Hippocampal formation (tissue), 2 donors: ENCODE data around the gene TDRD9.
"Not testable (repeated sequence)": the region's sequence is repeated elsewhere in the genome, so short reads cannot be mapped to it uniquely, and the experiment has no call there.

ENCODE experiments used
- DNase-seq, 2 donors: peaks; one replicate each; lab custom pipeline; 2025; lab: John Stamatoyannopoulos, UW

The TDRD9 gene

DNA sequence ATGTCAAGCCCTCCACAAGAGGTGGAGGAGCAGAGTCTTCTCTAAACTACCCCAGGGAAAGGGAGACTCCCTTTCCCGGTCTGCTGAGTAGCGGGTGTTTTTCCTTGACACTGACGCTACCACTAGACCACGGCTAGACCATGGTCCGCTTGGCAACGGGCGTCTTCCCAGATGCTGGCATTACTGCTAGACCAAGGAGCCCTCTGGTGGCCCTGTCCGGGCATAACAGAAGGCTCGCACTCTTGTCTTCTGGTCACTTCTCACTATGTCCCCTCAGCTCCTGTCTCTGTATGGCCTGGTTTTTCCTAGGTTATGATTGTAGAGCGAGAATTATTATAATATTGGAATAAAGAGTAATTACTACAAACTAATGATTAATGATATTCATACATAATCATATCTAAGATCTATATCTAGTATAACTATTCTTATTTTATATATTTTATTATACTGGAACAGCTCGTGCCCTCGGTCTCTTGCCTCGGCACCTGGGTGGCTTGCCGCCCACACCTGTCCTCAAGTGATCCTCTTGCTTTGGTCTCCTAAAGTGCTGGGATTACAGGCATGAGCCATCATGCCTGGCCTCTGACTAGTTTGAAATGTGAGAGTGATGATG lies 52.5 kb downstream of the TDRD9 start:
- not testable (repeated sequence) for DNase-seq

DNA sequence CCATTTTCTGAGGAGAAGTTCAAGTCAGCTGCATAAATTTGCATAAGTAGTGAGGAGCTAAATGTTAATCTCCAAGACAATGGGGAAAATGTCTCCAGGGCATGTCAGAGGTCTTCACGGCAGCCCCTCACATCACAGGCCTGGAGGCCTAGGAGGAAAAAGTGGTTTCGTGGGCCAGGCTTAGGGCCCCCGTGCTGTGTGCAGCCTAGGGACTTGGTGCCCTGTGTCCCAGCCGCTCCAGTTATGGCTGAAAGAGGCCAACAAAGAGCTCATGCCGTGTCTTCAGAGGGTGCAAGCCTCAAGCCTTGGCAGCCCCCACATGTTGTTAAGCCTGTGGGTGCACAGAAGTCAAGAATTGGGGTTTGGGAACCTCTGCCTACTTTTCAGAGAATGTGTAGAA lies 55.9 kb downstream of the TDRD9 start:
- DNase-seq, result no peak

DNA sequence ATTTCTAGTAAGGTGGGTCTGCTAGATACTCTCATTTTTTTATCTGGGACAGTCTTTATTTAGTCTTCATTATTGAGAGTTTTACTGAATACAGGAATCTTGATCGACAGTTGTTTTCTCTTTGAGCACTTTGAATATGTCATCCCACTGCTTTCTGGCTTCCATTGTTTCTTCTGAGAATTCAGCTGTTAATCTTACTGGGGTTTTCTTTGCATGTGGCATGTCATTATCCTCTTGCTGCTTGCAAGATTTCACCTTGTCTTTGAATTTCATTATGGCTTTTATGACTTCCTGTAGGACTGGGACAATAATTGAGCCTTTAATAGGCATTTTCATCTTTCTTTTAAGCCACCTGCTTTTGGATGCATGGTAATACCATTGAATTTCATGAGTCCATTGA lies 60.8 kb downstream of the TDRD9 start:
- DNase-seq, result no peak

DNA sequence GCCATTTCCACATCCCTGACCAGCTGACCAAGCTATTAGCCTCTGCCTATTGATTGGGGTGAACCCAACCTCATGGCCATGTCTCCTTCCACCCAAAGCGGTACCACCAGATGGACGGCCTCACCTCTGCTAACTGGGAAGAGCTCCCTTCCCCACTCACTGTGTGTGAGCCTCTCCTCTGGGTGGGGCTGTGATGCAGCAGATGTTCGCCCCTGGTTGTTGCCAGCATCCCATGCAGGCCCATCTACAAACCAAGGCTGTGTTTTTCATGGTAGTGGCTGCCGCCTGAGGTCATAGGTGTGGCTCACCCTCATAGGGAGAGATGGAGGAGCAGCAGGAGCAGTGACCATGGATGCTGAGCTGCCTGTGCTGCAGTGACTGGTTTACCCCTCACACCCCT lies 61.7 kb downstream of the TDRD9 start:
- DNase-seq, result no peak

DNA sequence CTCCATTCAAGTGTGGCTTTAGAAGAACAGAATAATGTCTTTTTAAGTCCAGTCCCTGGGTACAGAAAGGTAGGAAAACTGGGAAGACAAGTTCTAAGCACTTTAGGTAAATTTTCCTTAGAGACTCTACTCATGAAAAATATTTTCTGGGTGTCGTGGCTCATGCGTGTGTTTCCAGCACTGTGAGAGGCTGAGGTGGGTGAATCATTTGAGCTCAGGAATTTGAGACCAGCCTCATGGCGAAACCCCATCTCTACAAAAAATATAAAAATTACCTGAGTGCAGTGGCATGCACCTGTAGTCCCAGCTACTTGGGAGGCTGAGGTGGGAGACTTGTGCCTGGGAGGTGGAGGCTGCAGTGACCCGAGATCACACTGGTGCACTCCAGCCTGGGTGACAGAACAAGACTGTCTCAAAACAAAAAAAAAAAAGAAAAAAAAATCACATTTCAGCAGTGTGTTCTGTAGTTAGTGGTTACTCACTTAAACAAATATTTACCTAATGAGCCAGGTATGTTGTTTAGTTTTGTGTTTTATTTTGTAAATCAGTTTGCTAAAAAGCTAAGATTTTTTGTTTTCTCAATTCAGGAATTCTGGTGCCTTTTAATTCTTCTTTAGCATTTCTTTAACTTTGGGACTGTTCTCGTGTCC lies 66.4 kb downstream of the TDRD9 start:
- DNase-seq, result no peak

DNA sequence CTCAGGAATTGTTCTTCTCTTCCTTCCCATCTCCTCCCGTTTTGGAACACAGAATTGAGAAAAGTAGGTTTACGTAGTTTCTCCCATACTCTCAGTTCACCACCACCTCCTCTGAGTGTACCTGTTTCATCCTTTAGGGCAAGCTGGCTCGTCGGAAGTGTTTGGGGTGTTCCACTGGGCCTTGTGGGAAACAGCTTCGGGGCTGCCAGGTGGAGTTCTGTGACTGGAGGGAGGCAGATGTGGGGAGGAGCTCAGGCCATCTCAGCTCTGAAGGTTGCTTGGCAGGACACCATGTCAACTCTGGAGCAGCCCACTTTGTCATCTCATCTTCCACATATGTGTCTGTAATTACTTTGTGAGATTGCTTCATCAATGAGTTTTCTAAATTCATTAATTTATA lies 67.6 kb downstream of the TDRD9 start:
- DNase-seq, result no peak

DNA sequence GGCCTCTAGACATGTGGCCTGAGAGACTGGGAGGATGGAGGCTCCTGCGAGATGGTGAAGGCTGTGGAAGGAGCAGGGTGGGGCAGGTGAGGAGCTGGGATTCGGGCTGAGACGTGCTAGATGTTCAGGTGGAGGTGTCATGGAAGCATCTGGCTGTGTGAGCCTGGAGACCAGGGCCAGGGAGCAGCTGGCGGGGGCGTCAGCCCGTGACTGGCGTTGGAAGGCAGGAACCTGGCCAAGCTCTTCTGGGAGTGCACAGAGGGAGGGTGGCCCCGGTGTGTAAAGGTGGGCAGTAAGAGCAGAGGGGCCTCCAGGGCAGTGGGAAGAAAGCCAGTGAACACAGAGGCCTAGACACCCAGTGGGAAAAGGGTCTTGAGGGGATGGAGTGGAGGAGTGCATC lies 69.1 kb downstream of the TDRD9 start:
- no peak for DNase-seq

DNA sequence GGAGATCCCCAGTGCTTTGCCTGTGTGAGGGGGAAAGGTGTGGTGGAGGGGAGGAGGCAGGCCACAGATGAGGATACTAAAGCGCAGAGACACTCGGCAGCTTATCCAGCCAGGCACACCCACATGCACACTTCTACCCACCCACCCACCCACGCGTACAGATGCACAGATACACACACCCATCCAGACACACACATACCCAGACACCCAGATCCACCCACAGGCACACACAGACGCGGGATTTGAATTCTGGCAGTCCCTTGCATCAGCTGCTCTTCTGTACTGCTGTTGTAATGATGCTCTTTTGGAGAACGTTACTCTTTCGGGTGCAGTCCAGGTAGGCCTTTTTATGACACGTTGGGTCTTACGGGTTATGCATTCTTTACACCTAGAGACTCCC lies 69.8 kb downstream of the TDRD9 start:
- no peak for DNase-seq

DNA sequence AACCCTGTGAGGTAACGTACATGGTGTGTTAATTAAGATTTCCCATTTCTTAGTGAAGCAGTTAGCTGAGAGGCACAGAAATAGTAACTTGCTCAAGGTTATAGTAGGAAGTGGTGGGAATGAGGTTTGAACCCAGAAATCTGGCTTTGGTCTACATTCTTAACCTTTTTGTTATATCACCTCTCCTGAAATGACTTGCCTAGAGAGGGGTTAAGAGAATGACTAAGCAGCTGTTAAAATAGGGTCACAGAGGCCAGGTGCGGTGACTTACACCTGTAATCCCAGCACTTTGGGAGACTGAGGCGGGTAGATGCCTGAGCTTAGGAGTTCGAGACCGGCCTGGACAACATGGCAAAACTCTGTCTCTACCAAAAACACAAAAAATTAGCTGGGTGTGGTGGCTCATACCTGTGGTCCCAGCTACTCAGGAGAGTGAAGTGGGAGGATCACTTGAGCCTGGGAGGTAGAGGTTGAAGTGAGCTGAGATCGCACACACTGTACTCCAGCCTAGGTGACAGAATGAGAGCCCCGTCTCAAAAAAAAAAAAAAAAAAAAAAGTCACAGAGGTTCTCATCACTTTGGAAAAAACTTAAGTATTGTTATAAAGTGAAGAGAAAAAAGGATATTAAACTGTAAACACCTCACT lies 71.7 kb downstream of the TDRD9 start:
- no peak for DNase-seq

DNA sequence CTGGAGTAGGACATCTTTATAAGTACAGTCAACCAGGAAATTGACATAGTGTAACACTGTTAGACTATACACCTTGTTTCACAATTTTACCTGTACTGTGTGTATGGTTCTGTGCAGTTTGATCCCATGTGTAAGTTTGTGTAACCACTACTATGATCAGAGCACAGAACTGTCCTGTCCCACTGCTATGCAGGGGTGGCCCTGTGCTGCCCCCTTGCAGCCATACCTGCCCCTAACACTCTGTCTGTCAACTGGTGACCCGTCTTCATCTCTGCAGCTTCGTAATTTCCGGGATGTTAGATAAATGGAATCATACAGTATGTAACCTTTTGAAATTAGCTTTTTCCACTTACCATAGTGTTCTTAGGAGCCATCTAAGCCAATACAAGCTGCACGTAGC lies 72.7 kb downstream of the TDRD9 start:
- DNase-seq, result no peak

DNA sequence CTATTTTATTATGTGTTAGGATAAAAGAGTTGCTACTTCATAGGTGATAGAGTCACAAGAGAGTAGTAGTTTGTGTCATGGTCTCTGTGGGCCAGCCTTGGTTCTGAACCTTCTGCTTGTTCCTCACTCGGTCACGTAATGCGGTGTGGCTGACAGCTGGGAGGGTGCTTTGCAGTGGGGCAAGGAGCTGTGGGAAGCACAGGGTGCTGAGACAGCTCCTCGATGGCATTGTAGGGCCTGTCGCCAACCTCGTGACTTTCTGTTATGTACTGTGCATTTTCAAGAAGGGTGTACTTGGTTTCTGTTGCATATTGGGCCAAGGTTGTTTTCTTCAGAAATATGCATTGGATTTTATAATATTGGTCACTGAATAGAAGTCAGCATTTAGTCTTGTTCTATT lies 75.4 kb downstream of the TDRD9 start:
- DNase-seq, result no peak

DNA sequence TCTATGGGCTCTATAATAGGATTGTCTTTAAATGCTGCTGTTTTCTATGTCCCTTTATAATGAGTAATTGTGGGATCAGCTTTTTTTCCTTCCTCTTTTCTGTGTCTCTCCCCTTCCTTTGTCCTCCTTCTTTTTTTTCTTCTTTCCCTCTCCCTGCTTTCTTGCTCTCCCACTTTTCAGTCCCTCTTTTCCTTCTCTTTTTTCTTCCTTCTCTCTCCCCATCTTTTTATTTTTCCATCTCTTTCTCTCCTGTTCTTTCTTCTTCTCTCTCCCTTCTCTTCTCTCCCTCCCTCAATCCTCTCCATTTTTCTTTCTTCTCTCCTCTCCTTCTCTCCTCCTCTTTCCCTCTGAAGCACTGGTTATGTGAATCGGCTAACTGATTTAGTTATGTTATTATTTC lies 76.6 kb downstream of the TDRD9 start:
- no peak for DNase-seq

DNA sequence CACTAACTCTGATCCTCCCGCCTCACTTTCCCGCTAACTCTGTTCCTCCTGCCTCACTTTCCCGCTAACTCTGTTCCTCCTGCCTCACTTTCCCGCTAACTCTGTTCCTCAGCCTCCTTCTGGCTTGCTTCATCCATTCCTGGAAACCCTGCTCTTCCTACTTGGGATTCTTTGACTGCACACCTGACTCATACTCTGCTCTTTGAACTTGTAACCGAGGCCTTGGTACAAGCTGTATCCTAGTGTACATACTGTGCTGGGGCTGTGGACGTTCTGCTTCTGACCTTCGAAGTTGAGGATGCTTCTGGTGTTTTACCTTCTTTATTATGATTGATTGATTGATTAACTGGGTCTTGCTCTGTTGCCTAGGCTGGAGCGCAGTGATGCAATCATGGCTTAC lies 77.2 kb downstream of the TDRD9 start:
- no peak for DNase-seq

DNA sequence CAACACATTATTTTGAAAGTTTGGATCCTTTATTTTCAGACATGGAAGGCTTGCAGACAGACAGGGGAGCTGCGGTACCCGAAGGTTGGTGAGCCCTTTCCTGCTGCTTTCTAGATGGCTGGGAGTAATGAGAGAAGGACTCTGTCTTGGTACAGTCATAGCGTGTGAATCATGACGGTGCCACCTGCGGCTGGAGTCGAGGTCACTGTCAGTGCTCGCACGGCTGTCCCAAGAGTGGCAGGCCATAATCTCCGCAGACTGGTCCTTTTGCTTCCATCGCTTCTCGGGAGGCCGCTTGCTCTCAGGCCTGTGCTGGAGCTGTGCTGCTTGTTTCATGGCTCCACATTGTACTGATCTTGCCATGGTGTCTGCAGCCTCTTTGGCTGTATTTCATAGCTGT lies 78.9 kb downstream of the TDRD9 start:
- no peak for DNase-seq

DNA sequence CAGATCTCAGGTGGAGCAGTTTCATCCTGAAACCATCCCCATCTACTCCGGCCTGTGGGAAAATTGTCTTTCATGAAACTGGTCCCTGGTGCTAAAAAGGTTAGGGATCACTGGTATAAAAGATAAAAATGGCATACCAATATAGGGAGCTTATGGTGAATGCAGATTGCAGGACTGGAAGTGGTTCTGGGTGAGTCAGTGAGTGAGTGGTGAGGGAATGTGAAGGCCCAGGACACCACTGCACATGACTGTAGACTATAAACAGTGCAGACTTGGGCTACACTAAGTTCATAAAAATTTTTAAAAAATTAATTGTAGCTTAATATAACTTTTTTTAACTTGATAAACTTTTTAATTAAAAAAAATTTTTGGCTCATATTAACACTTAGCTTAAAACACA lies 81.0 kb downstream of the TDRD9 start:
- no peak for DNase-seq

DNA sequence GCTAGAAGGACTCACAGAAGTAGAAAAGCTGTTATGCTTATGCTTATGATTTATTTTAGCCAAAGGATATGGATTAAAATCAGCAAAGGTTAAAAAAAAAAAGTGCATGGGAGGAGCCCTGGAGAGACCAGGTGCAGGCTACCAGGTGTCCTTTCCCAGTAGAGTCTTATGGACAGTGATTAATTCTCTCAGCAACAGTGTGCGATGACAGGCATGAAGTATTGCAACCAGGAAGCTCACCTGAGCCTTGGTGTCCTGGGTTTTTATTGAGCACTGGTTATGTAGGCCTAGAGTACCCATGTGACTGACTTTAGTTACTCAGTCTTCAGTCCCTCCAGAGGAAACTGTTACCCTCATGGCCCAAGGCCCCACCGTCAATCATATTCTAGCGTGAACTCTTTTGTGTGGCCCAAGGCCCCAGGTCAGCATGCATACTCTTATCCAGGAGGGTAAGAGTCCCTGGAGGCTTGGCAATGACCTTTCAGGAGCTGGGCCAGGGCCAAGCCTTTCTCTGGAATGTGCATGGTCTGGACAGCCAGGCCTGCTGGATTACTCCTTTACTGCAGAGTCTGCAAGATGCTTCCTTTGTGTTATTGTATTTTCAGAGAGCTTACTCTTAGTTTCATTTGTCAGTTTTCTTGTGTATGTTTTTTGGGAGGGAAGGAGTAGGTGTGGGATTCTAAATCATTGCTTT lies 83.7 kb downstream of the TDRD9 start:
- no peak for DNase-seq

DNA sequence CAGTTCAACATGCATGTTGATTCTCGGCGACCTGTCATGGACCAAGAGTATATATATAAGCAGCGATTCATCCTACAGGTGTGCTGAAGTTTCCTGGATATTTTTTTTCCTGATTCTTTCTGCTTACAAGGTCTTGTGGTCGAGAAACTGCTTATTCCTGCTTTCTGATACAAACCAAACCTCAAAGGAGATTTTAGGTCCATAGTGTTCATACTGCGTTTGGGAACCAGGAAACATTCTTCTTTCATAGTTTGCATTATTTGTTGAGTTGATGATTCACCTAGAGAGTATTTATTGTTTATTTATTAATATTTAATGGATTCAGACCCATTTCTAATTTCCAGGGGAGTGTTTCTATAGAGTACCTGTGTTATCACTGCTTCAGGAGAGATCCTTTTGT lies 86.5 kb downstream of the TDRD9 start:
- no peak for DNase-seq

DNA sequence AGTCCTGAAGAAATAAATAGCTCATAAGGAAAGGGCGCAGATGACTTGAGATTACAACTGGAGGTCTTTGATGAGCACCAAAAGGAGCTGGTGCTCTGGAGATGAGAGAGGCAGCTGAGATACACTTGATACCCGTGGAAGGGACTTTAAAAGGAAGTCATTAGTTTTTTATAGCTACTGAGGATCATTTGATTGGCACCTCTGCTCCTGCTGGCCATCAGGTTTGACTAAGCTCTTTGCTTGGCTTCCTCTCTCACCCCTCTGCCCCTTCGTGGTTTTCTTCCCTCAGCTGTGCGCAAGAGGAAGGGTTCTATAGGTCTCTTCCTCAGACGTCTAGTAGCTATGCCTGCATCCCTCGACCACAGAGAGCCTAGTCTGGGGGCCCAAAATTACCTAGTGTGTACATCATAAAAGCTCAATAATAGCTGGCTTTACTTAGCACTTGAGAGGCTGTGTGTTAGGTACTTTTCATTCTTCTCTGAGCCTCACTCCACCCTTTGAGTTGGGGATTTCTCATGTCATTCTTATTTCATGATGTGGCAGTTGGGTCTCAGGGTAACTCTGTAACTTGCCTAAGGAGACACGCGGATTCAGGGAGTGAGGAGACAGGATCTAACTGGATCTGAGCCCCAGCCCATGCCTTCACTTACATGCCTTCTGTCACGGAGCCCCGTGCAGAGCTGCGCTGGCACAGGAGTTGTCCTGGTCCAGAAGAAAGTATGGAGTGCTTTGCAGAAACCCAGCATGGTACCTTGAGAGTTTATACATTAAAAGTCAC lies 88.8 kb downstream of the TDRD9 start:
- DNase-seq, result no peak

DNA sequence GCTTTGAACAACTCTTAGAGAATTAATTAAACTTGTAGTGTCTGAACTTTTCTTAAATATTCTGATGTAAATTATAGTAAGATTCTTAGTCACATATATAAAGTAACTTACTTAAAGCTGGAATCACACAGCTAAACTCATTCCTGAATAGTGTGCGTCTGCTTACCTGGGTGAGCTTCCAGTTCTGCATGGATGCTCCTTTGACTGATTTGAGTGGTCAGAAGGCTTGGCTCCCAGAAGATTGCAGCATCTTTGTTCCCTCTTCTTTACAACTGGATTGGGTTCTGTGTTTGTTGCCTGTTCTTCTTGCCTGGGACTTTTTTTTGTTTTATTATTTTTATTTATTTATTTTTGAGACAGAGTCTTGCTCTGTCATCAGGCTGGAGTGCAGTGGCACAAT lies 90.8 kb downstream of the TDRD9 start:
- no peak for DNase-seq

DNA sequence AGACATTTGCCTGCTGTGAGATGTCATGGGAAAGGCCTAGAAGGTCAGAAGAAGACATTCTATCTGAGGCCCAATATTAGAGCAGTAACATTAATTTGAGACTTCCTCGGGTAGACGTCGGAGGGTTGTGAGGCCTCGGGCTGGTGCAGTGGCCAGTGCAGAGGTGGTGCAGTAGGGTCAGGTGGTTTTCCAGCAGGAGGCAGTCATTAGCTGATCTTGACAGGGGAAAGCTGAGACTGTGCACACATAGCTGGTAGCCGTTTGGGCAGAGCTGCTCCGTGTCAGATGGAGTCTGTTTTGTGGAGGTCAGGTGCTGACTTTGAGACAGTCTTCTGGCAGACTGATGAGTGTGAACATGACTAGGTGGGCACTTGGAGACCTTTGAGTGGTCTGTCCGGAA lies 91.5 kb downstream of the TDRD9 start:
- no peak for DNase-seq

DNA sequence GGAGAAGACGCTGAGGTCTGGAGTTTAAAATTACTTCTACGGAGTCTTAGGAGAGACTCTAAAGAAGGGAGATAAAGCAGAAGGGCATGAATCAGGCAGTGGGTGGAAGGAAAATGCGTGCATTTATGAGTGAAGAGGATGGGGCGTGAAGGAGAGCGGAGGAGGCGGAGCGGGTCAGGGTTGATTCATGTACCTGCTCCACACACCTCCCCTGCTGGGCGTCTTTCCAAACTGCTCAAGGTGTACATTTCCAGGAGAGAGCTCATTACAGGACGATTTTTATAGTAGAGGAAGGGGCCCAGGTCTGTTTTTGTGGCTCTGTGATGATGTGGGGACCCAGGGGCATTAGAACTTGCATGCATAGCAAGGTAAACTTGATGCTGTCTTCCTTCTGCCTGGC lies 92.2 kb downstream of the TDRD9 start:
- DNase-seq, result no peak

DNA sequence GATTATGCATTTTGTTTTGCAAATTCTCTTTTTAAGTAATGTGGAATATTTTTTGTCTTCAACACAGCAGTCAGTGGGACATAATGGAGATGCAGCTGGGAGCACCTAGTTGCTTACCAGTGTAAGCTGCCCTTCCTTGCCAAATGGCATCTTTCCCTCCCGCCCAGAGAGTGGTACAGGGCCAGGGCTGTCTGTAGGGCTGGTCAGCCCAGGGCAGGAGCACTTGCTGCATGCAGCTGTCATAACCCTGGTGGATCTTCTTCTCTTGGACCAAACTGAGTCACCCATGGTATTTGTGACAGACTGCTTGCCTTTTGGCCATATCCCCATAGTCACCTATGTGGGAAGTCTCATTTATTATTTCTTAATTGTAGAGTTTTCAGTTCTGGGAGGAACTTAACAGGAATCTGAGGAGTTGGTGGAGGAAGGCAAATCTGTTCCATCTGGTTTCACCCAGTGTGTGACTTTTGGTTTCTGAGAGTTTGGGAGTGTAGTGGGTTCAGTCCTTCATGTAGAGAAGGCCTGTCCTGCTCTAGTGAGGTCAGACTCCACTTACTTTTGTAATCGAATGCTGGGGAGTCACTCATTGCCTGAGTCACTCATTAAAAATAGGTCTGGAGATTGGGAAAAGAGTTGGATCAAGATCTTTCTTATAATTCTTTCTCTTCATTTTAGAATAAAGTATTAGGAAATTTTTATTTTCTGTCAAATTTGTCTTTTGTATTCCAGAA lies 95.2 kb downstream of the TDRD9 start:
- DNase-seq, result no peak
